Activated CD4-positive, alpha-beta T cell treated with anti-CD3 and anti-CD28 coated beads for 36 hours (primary cell): Measurements from ENCODE around the gene FOXQ1. TPM values are rescaled to one million over a fixed set of nuclear protein-coding genes. Genes with fewer than 3 reads are reported as not detected.
A peak's percentile ranks its signal among the peaks of the same experiment; 100 is the strongest.

ENCODE experiments used
- ATAC-seq: fragments of 200-7000 bp; cut with Tn5 transposase; one replicate; pipeline ENCODE4 v1.10.0; 2021; ENCODE audit warnings: mild to moderate bottlenecking, moderate library complexity
- CTCF ChIA-PET: fragments of 350-600 bp; sonication (Branson Sonifier 250); formaldehyde crosslinking; loops from one replicate; lab custom pipeline; 2021; ENCODE audit warnings: antibody characterized with exemption; lab: Charles Lee
- POLR2A ChIA-PET: fragments of 350-600 bp; sonication (Branson Sonifier 250); formaldehyde crosslinking; loops from one replicate; lab custom pipeline; 2021; ENCODE audit warnings: antibody characterized with exemption, inconsistent platforms; lab: Charles Lee
- DNase-seq: peaks from one replicate; pipeline ENCODE4 v3.0.0-alpha.2; 2020
- H3K27ac Mint-ChIP-seq: one replicate; pipeline ENCODE4 v1.8.0; 2021; ENCODE audit warnings: mixed read lengths
- H3K27me3 Mint-ChIP-seq: one replicate; pipeline ENCODE4 v1.8.0; 2021; ENCODE audit warnings: mixed read lengths
- H3K36me3 Mint-ChIP-seq: one replicate; pipeline ENCODE4 v1.8.0; 2021; ENCODE audit warnings: low read depth, mixed read lengths
- H3K4me1 Mint-ChIP-seq: one replicate; pipeline ENCODE4 v1.8.0; 2021; ENCODE audit warnings: mixed read lengths
- H3K4me3 Mint-ChIP-seq: one replicate; pipeline ENCODE4 v1.8.0; 2021; ENCODE audit warnings: mild to moderate bottlenecking, moderate library complexity, mixed read lengths
- H3K9me3 Mint-ChIP-seq: one replicate; pipeline ENCODE4 v1.8.0; 2021; ENCODE audit warnings: low read depth, mixed read lengths
- intact Hi-C, 2 experiments: fragments of 100-400 bp; cut with DNase I in 1 of 2; cut with micrococcal nuclease in 1 of 2; formaldehyde crosslinking; loops; one replicate each; pipeline versions ENCODE4 v1.14.2 to v1.15.1; 2022 to 2024; cut with DNase I, micrococcal nuclease
- total RNA-seq, 2 experiments: library from RNA; stranded (reverse); gene quantifications; one replicate each; pipeline ENCODE4 v1.2.3, GENCODE V29; 2021

Gene FOXQ1
- total RNA-seq = not detected

- no peaks in the 10 kb centered on the region for H3K36me3 Mint-ChIP-seq
- peaks cover 65% of the 10 kb centered on the region for H3K27me3 Mint-ChIP-seq
- H3K9me3 Mint-ChIP-seq = no peaks in the 10 kb centered on the region
- intact Hi-C loops = loop anchor here (2.0 to 5.0 kb wide), 4 partner anchors 66 to 514 kb away; partner anchors contain the start of gene FOXC1 (in 1 of the 2)
- CTCF ChIA-PET = interaction anchor here (0.7 to 1.6 kb wide), 4 partner anchors 24 to 724 kb away, joined by 3 read pairs; no protein-coding TSS in a partner anchor
- POLR2A ChIA-PET = no interaction called here
- peaks cover 24% of the 10 kb centered on the region for H3K4me1 Mint-ChIP-seq
- H3K4me3 Mint-ChIP-seq = peak within 1 kb of the TSS; percentile 53
- ATAC-seq (peak; percentile 12), DNase-seq (peak; percentile 41)
- H3K27ac Mint-ChIP-seq = no peak within 1 kb of the TSS
Observed at GRCh38 chr6:1311400-1312202, at the start of gene FOXQ1. TSS of gene FOXQ1 (plus strand) at chr6:1312098. CDS start at chr6:1312705, 607 bp downstream.

- Mint-ChIP-seq H3K27ac (no peak overlapping the region), H3K36me3 (no peaks in the 10 kb centered on the region), H3K4me3 (no peak overlapping the region), H3K27me3 (peaks cover 14% of the 10 kb centered on the region), H3K9me3 (no peaks in the 10 kb centered on the region), H3K4me1 (no peaks in the 10 kb centered on the region)
- DNase-seq (no peak), ATAC-seq (no peak)
- POLR2A ChIA-PET = no interaction called here
- CTCF ChIA-PET = no interaction called here
- intact Hi-C loops = no loop called here
Observed at GRCh38 chr6:1262704-1263038, 49.2 kb upstream of the FOXQ1 start.

- H3K9me3 Mint-ChIP-seq = no peaks in the 10 kb centered on the region
- DNase-seq (no peak), ATAC-seq (no peak)
- CTCF ChIA-PET = no interaction called here
- no peak overlapping the region for H3K27ac Mint-ChIP-seq
- POLR2A ChIA-PET = no interaction called here
- intact Hi-C loops = no loop called here
- no peaks in the 10 kb centered on the region for H3K4me1 Mint-ChIP-seq
- H3K36me3 Mint-ChIP-seq = no peaks in the 10 kb centered on the region
- no peak overlapping the region for H3K4me3 Mint-ChIP-seq
- peaks cover 14% of the 10 kb centered on the region for H3K27me3 Mint-ChIP-seq
Observed at GRCh38 chr6:1263039-1263849, 48.7 kb upstream of the FOXQ1 start.

- H3K4me1 Mint-ChIP-seq = no peaks in the 10 kb centered on the region
- peaks cover 14% of the 10 kb centered on the region for H3K27me3 Mint-ChIP-seq
- intact Hi-C loops = no loop called here
- H3K27ac Mint-ChIP-seq = no peak overlapping the region
- ChIA-PET CTCF (no interaction called here), POLR2A (no interaction called here)
- no peaks in the 10 kb centered on the region for H3K9me3 Mint-ChIP-seq
- no peak overlapping the region for H3K4me3 Mint-ChIP-seq
- ATAC-seq (no peak), DNase-seq (no peak)
- no peaks in the 10 kb centered on the region for H3K36me3 Mint-ChIP-seq
Observed at GRCh38 chr6:1263850-1264377, 48.0 kb upstream of the FOXQ1 start.

- CTCF ChIA-PET = no interaction called here
- POLR2A ChIA-PET = no interaction called here
- H3K27me3 Mint-ChIP-seq = peaks cover 15% of the 10 kb centered on the region
- no peak overlapping the region for H3K4me3 Mint-ChIP-seq
- no peak overlapping the region for H3K27ac Mint-ChIP-seq
- H3K36me3 Mint-ChIP-seq = no peaks in the 10 kb centered on the region
- intact Hi-C loops = no loop called here
- ATAC-seq = no peak
- DNase-seq = no peak
- no peaks in the 10 kb centered on the region for H3K4me1 Mint-ChIP-seq
- H3K9me3 Mint-ChIP-seq = no peaks in the 10 kb centered on the region
Observed at GRCh38 chr6:1264619-1265445, 47.1 kb upstream of the FOXQ1 start.

GRCh38 chr6:1266686-1267056 lies 45.2 kb upstream of the FOXQ1 start:
- H3K36me3 Mint-ChIP-seq = no peaks in the 10 kb centered on the region
- peaks cover 14% of the 10 kb centered on the region for H3K27me3 Mint-ChIP-seq
- H3K4me3 Mint-ChIP-seq = no peak overlapping the region
- ChIA-PET POLR2A (no interaction called here), CTCF (no interaction called here)
- ATAC-seq (no peak), DNase-seq (no peak)
- peaks cover 2% of the 10 kb centered on the region for H3K9me3 Mint-ChIP-seq
- no peaks in the 10 kb centered on the region for H3K4me1 Mint-ChIP-seq
- intact Hi-C loops = no loop called here
- H3K27ac Mint-ChIP-seq = no peak overlapping the region

- no peaks in the 10 kb centered on the region for H3K4me1 Mint-ChIP-seq
- intact Hi-C loops = no loop called here
- H3K4me3 Mint-ChIP-seq = no peak overlapping the region
- H3K9me3 Mint-ChIP-seq = peaks cover 7% of the 10 kb centered on the region
- DNase-seq (no peak), ATAC-seq (no peak)
- H3K27ac Mint-ChIP-seq = no peak overlapping the region
- peaks cover 13% of the 10 kb centered on the region for H3K27me3 Mint-ChIP-seq
- CTCF ChIA-PET = no interaction called here
- H3K36me3 Mint-ChIP-seq = no peaks in the 10 kb centered on the region
- POLR2A ChIA-PET = no interaction called here
Observed at GRCh38 chr6:1267057-1267732, 44.7 kb upstream of the FOXQ1 start.

- ChIA-PET CTCF (interaction anchor here (0.5 kb wide), 1 partner anchor 374 kb away, joined by 3 read pairs; no protein-coding TSS in a partner anchor), POLR2A (no interaction called here)
- peaks cover 12% of the 10 kb centered on the region for H3K9me3 Mint-ChIP-seq
- H3K36me3 Mint-ChIP-seq = no peaks in the 10 kb centered on the region
- H3K27ac Mint-ChIP-seq = no peak overlapping the region
- DNase-seq (no peak), ATAC-seq (no peak)
- peaks cover 17% of the 10 kb centered on the region for H3K27me3 Mint-ChIP-seq
- intact Hi-C loops = no loop called here
- no peaks in the 10 kb centered on the region for H3K4me1 Mint-ChIP-seq
- H3K4me3 Mint-ChIP-seq = no peak overlapping the region
Observed at GRCh38 chr6:1267790-1268762, 43.8 kb upstream of the FOXQ1 start.

GRCh38 chr6:1271071-1271763 lies 40.7 kb upstream of the FOXQ1 start:
- CTCF ChIA-PET = no interaction called here
- intact Hi-C loops = no loop called here

More at GRCh38 chr6:1271071-1271763, 40.7 kb upstream of the FOXQ1 start:
- DNase-seq = no peak
- no peak overlapping the region for H3K4me3 Mint-ChIP-seq
- H3K27me3 Mint-ChIP-seq = peaks cover 24% of the 10 kb centered on the region
- no peaks in the 10 kb centered on the region for H3K36me3 Mint-ChIP-seq
- no peak for ATAC-seq
- POLR2A ChIA-PET = no interaction called here
- no peak overlapping the region for H3K27ac Mint-ChIP-seq
- peaks cover 13% of the 10 kb centered on the region for H3K9me3 Mint-ChIP-seq
- H3K4me1 Mint-ChIP-seq = no peaks in the 10 kb centered on the region
